K562 (cell line): ENCODE measurements around the gene CLDN5. TPM values are rescaled to one million over a fixed set of nuclear protein-coding genes. Genes with fewer than 3 reads are reported as not detected.

ENCODE experiments used
- AFF4 ChIP-seq: sonication (generic); formaldehyde crosslinking; IDR thresholded peaks from 2 replicates; pipeline ENCODE4 v1.8.0; 2023; ENCODE audit warnings: mild to moderate bottlenecking, missing genetic modification reagents
- CHCHD3 ChIP-seq: fragments of 250-450 bp; sonication (Bioruptor Pico); IDR thresholded peaks from 2 replicates; pipeline ENCODE4 v2.1.2; 2022; ENCODE audit warnings: mild to moderate bottlenecking
- E2F4 ChIP-seq: sonication (generic); formaldehyde crosslinking; IDR thresholded peaks from 2 replicates; pipeline ENCODE4 v1.8.0; 2022; ENCODE audit warnings: mild to moderate bottlenecking, low read depth, missing genetic modification reagents
- EHMT2 ChIP-seq: fragments of 450-650 bp; IDR thresholded peaks from 2 replicates; pipeline ENCODE4 v1.6.1; 2018; ENCODE audit warnings: antibody characterized with exemption
- ETV1 ChIP-seq: fragments of 450-650 bp; conservative IDR thresholded peaks from 2 replicates; pipeline ENCODE4 v1.6.1; 2016; ENCODE audit warnings: missing genetic modification characterization, control low read depth, low read depth, missing compliant biosample characterization
- FOS ChIP-seq: IDR thresholded peaks from 3 replicates; pipeline ENCODE4 v1.6.1; 2011; ENCODE audit not compliant: insufficient read length; ENCODE audit errors: extremely low read depth
- HNRNPUL1 ChIP-seq: fragments of 200-400 bp; formaldehyde crosslinking; IDR thresholded peaks from 2 replicates; pipeline ENCODE4 v1.6.1; 2017; ENCODE audit warnings: low read length
- IRF2 ChIP-seq: sonication (generic); formaldehyde crosslinking; IDR thresholded peaks from 2 replicates; pipeline ENCODE4 v1.8.1; 2022; ENCODE audit warnings: mild to moderate bottlenecking, missing genetic modification reagents
- MXD1 ChIP-seq: fragments of 250-450 bp; sonication (Bioruptor Pico); IDR thresholded peaks from 2 replicates; pipeline ENCODE4 v1.8.0; 2021; ENCODE audit warnings: borderline replicate concordance, mild to moderate bottlenecking, moderate library complexity; ENCODE audit not compliant: poor library complexity, severe bottlenecking
- NFXL1 ChIP-seq: fragments of 450-650 bp; formaldehyde crosslinking; IDR thresholded peaks from 2 replicates; pipeline ENCODE4 v1.4.0; 2021; ENCODE audit warnings: mild to moderate bottlenecking
- PHF21A ChIP-seq: fragments of 450-650 bp; IDR thresholded peaks from 2 replicates; pipeline ENCODE4 v1.6.1; 2017; ENCODE audit warnings: low read depth, borderline replicate concordance
- PTTG1 ChIP-seq: fragments of 450-650 bp; IDR thresholded peaks from 2 replicates; pipeline ENCODE4 v1.6.1; 2016; ENCODE audit warnings: low read depth, mild to moderate bottlenecking, missing genetic modification characterization, missing compliant biosample characterization
- U2AF1 ChIP-seq: fragments of 200-400 bp; formaldehyde crosslinking; optimal IDR thresholded peaks from 2 replicates; pipeline ENCODE3; 2017; ENCODE audit warnings: mild to moderate bottlenecking, low read depth, low read length, moderate library complexity
- USF1 ChIP-seq: sonication (generic); formaldehyde crosslinking; IDR thresholded peaks from 2 replicates; pipeline ENCODE4 v1.9.0; 2022; ENCODE audit warnings: mild to moderate bottlenecking, missing genetic modification reagents
- ZBED1 ChIP-seq: IDR thresholded peaks from 2 replicates; pipeline ENCODE4 v1.6.1; 2014
- ZNF41 ChIP-seq: fragments of 250-450 bp; sonication (Bioruptor Pico); conservative IDR thresholded peaks from 2 replicates; pipeline ENCODE4 v1.4.0; 2020; ENCODE audit warnings: mild to moderate bottlenecking
- polyA plus RNA-seq, 8 experiments: library from polyadenylated mRNA; depleted of rRNA in 4 of 8; stranded (reverse) in 5 of 8; unstranded in 3 of 8; fragments of >200 nt; fragmentation: Nextera tagmentation in 2 of 8; fragmentation: Illumina TruSeq in 1 of 8; extraction: Ambion mirVana in 2 of 8; extraction: Trizol in 1 of 8; gene quantifications; 2 replicates each; pipeline versions ENCODE4 v1.2.1 to v1.2.3, GENCODE V29; 2011 to 2014; ENCODE audit warnings: inconsistent platforms in 1 of 8, missing spikeins in 1 of 8
- total RNA-seq, 7 experiments: library from RNA; depleted of rRNA in 6 of 7; stranded (reverse); fragments of >200 nt in 6 of 7; fragmentation: Illumina TruSeq in 2 of 7; extraction: Trizol in 2 of 7; gene quantifications; 2 replicates each; pipeline versions ENCODE4 v1.2.1 to v1.2.3, GENCODE V29; 2011 to 2021; ENCODE audit warnings: low replicate concordance in 1 of 7
- TF ChIP-seq, protein P1 (sequence below), 3 experiments: fragments of 200-800 bp in 1 of 3; sonication (Bioruptor generic) in 1 of 3; sonication (generic) in 1 of 3; formaldehyde crosslinking in 1 of 3; IDR thresholded peaks; 2 replicates each; pipeline versions ENCODE4 v1.6.1 to v1.8.0; 2016 to 2022; ENCODE audit warnings: mild to moderate bottlenecking in 2 of 3, missing compliant biosample characterization in 2 of 3, missing genetic modification characterization in 2 of 3, missing genetic modification reagents in 1 of 3
- TF ChIP-seq, protein P2 (sequence below), 2 experiments: fragments of 250-450 bp in 1 of 2; fragments of 450-650 bp in 1 of 2; sonication (Bioruptor Pico) in 1 of 2; IDR thresholded peaks; 2 replicates each; pipeline versions ENCODE4 v1.6.1 to v1.8.0; 2016 to 2021; ENCODE audit warnings: mild to moderate bottlenecking in 2 of 2, moderate library complexity in 2 of 2, missing compliant biosample characterization in 1 of 2, missing genetic modification characterization in 1 of 2

CLDN5 gene
- total and polyA plus RNA-seq, 9 of the 15 experiments (the other 6 are each of a cell fraction or from before 2014, with no cell fraction given): 0.20 TPM; not detected in 8

GRCh38 chr22:19504900-19505734 lies 19.1 kb downstream of the CLDN5 start (continued):
- TF ChIP-seq, protein P1, sequence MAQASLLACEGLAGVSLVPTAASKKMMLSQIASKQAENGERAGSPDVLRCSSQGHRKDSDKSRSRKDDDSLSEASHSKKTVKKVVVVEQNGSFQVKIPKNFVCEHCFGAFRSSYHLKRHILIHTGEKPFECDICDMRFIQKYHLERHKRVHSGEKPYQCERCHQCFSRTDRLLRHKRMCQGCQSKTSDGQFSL (CRISPR knock-in tag; IDR thresholded peaks at IDR 0.05): peak; percentile 67; the same call in 1 of the 2 replicates
- TF ChIP-seq, protein P1 (tag; IDR thresholded peaks at IDR 0.05): no peak
- TF ChIP-seq PHF21A (no peak), IRF2 (CRISPR knock-in tag) (peak; percentile 88; the same call in 1 of the 2 replicates), U2AF1 (no peak), PTTG1 (tag) (no peak), FOS (no peak), CHCHD3 (CRISPR knock-in tag) (no peak), AFF4 (CRISPR knock-in tag) (no peak), ZBED1 (0 out of 2 replicates have a peak, but pooled peaks have one; percentile 46), USF1 (CRISPR knock-in tag) (no peak), EHMT2 (no peak), HNRNPUL1 (no peak), ZNF41 (CRISPR knock-in tag) (no peak), NFXL1 (no peak), MXD1 (CRISPR knock-in tag) (no peak), ETV1 (tag) (no peak), E2F4 (CRISPR knock-in tag) (0 out of 2 replicates have a peak, but pooled peaks have one; percentile 57)
- TF ChIP-seq, protein P2, sequence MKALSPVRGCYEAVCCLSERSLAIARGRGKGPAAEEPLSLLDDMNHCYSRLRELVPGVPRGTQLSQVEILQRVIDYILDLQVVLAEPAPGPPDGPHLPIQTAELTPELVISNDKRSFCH (CRISPR knock-in tag; IDR thresholded peaks at IDR 0.05): no peak
- TF ChIP-seq, protein P2 (tag; IDR thresholded peaks at IDR 0.05): no peak
